GM10266 (cell line): Measurements from ENCODE around the gene ENOPH1.

Experiments used
- DNase-seq: peaks from one replicate; pipeline ENCODE4 v3.0.0; 2012; ENCODE audit errors: extremely low spot score
- TF ChIP-seq, protein P1 (sequence below): IDR thresholded peaks from 2 replicates; pipeline ENCODE4 v1.5.1; 2012; ENCODE audit warnings: mild to moderate bottlenecking, low read depth; ENCODE audit not compliant: control insufficient read depth, insufficient read depth; ENCODE audit errors: missing control alignments

The ENOPH1 gene

DNA sequence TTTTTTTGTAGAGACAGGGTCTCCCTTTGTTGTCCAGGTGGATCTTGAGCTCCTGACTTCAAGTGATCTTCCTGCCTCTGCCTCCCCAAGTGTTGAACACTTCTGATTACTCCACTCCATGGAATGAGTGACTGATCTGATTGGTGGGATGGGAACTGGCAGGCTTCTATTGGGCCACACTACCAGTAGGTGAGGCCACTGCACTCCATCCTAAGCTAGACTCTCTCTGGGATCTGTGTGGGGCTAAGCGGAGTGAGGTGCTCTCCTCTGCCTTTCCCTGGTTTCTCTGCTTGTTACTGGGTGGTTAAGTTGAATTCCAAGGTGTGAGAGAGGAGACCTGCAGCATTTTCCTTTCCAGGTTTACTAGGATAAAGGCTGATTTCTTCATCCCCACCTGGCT is 58.7 kb downstream of the ENOPH1 start:
- DNase-seq, result no peak
- TF ChIP-seq, protein P1, sequence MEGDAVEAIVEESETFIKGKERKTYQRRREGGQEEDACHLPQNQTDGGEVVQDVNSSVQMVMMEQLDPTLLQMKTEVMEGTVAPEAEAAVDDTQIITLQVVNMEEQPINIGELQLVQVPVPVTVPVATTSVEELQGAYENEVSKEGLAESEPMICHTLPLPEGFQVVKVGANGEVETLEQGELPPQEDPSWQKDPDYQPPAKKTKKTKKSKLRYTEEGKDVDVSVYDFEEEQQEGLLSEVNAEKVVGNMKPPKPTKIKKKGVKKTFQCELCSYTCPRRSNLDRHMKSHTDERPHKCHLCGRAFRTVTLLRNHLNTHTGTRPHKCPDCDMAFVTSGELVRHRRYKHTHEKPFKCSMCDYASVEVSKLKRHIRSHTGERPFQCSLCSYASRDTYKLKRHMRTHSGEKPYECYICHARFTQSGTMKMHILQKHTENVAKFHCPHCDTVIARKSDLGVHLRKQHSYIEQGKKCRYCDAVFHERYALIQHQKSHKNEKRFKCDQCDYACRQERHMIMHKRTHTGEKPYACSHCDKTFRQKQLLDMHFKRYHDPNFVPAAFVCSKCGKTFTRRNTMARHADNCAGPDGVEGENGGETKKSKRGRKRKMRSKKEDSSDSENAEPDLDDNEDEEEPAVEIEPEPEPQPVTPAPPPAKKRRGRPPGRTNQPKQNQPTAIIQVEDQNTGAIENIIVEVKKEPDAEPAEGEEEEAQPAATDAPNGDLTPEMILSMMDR, result no peak

DNA sequence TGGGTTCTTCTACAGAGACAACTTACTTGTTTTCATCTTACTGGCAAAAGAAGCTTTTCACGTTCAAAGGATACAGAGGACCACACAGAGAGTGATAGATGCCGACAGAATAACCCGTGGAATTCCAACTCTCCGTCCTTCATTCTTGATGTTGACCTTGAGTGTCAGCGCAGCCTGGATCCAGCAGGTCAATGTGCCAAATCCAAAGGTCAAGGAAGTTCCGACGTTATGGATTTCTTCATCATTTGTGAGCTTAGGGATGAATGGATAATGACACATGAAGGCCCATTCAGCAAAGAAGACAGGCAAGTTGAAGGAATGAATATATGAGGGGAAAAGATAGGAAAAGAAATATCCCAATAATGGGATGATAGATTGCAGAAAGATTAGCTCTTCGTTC is 59.6 kb downstream of the ENOPH1 start:
- TF ChIP-seq, protein P1, result no peak
- no peak for DNase-seq

DNA sequence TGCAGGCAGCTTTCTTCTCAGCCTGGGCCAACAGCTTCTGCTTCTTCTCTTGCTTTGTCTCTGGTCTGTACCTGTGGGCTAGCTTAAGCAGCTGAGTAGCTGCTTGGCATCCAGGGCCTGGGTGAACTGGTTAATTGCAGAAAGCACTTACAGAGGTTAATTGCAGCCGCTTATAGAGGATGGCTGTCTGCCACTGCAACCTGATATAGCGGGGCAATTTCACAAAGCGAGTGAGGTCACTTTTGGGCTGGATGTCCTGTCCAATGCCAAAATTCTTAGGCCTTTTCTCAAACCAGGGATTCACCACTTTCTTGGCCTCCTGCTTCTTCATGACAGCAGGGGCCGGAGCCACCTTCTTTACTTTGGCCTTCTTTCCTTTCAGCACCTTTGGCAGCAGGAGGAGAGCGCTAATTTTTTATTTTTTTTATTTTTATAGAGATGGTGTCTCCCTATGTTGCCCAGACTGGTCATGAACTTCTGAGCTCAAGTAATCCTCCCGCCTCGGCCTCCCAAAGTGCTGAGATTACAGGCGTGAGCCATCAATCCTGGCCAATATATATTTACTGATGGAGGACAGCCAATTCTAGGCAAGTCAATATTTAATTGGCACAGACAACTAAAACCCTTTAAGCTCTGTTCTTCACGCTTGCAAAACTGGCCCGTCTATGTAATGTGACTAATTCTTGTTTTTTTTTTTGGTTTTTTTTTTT is 61.0 kb downstream of the ENOPH1 start:
- DNase-seq, result no peak
- TF ChIP-seq, protein P1, result no peak

DNA sequence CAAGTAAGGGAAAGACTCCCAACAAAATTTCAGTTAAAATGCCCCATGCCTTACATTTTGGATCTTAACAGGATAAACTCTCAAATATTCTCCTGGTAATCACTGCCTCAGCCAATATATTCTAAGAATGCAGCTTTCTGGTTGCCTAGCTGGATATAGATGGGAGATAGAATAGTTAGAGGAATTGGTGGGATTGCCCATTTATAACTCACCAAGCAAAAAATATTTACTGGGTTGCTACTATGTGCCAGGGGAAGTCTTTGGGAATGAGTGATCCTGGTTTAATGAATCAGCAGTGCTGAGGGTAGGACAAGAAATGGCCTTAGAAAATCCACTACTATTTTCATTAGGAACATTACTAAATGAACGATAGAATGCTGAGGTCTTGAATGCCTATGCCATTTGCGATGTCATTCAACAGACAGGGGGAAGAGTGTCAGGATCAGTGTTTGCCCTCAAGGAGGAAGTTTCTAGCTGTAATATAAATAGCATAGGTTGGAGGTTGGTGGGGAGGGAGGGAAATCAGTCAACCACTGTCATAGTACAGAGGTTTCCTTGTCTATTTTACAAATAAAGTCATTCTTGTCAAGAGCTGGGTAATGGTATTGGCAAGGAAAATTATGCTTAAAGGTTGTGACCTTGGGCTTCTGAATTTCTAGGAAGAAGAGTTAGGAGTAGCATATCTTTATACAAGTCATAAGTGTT is 63.5 kb downstream of the ENOPH1 start:
- TF ChIP-seq, protein P1, result no peak
- DNase-seq, result no peak

DNA sequence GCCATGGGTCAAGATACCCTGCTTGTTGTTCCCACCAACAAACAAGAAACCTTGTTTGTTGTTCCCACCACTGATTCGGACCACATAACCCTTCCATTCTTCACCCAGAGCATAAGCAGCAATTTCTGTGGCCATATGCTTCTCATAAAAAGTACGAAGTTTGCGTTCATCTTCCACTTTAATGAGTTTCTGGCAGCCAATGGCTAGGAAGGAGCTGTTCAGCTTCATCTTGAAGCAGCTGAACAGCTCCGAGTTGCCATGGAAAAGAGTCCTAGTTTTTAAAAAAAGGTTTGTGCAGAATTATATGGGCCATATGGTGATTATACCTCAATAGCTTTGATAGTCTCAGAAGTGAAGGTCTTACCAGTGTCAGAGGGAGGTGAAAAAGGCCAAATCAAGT is 65.3 kb downstream of the ENOPH1 start:
- DNase-seq, result no peak
- TF ChIP-seq, protein P1, result no peak

DNA sequence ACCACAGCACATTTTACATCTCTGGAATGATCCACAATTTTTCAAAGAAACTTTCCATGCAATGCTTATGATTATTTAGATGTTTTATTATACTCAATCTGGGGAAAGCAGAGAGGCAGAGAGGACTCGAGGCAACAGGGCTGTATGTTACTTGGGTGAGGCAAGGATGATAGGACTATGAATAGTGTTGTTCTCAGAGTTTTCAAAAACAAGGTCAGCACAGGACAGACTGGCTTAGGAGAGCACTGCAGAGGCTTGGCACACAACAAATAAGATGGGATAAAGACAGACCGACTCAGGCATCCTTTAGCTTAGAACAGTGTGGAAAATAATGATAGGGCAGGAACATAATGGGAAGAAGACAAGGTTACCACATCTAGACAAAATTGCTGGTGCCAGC is 66.0 kb downstream of the ENOPH1 start:
- TF ChIP-seq, protein P1, result no peak
- DNase-seq, result no peak
